ENCODE results near the gene BANK1. TPM values are rescaled to one million over a fixed set of nuclear protein-coding genes. Genes with fewer than 3 reads are reported as not detected.

Gene BANK1
- total RNA-seq, 4 donors from 2014 or later, result 3.2 to 7.7 (median 6.9) TPM

- DNase-seq (ENCODE audit: low spot score) (no peak), ATAC-seq (ENCODE audit: low FRiP score) (no peak)
- TF ChIP-seq CTCF (IDR thresholded peaks at IDR 0.05), result no peak
Observed at GRCh38 chr4:102055805-102056204, 265.3 kb downstream of the BANK1 start.

GRCh38 chr4:102057122-102057521 is 266.6 kb downstream of the BANK1 start:
- TF ChIP-seq CTCF (IDR thresholded peaks at IDR 0.05), result no peak
- DNase-seq (ENCODE audit: low spot score) (no peak), ATAC-seq (ENCODE audit: low FRiP score) (no peak)

GRCh38 chr4:102061133-102061532 is 270.6 kb downstream of the BANK1 start:
- no peak for DNase-seq (ENCODE audit: low spot score)

GRCh38 chr4:102064747-102065442 is 274.4 kb downstream of the BANK1 start:
- TF ChIP-seq CTCF (IDR thresholded peaks at IDR 0.05), result no peak
- ATAC-seq (ENCODE audit: low FRiP score) (no peak), DNase-seq (ENCODE audit: low spot score) (no peak)

More at GRCh38 chr4:102061133-102061532, 270.6 kb downstream of the BANK1 start:
- no peak for TF ChIP-seq CTCF (IDR thresholded peaks at IDR 0.05)
- ATAC-seq (ENCODE audit: low FRiP score), result no peak

- no peak for ATAC-seq (ENCODE audit: low FRiP score)
- TF ChIP-seq CTCF (IDR thresholded peaks at IDR 0.05), result no peak
- no peak for DNase-seq (ENCODE audit: low spot score)
Observed at GRCh38 chr4:102076622-102077021, 286.1 kb downstream of the BANK1 start.

- DNase-seq (ENCODE audit: low spot score) (no peak), ATAC-seq (ENCODE audit: low FRiP score) (no peak)
- no peak for TF ChIP-seq CTCF (IDR thresholded peaks at IDR 0.05)
Observed at GRCh38 chr4:102080184-102080583, 289.7 kb downstream of the BANK1 start.

Measured in omental fat pad (tissue), 4 donors.